ENCODE results near the gene KBTBD4.

GRCh38 chr11:47589584-47589976 is 10.8 kb upstream of the KBTBD4 start:
- TF ChIP-seq CTCF (IDR thresholded peaks at IDR 0.05): no peak
- no peak for TF ChIP-seq POLR2A (IDR thresholded peaks at IDR 0.05)
